Measurements from ENCODE around the gene C19orf44.

Gene C19orf44

GRCh38 chr19:16518483-16519229, 22.5 kb downstream of the C19orf44 start:
- no peak for DNase-seq

GRCh38 chr19:16519230-16519687, 23.1 kb downstream of the C19orf44 start:
- no peak for DNase-seq

- no peak for DNase-seq
Measured at GRCh38 chr19:16520074-16520973, 24.1 kb downstream of the C19orf44 start.

- DNase-seq = no peak
Measured at GRCh38 chr19:16520986-16521624, 24.9 kb downstream of the C19orf44 start.

GRCh38 chr19:16521715-16522289, 25.6 kb downstream of the C19orf44 start:
- no peak for DNase-seq

- no peak for DNase-seq
Measured at GRCh38 chr19:16522559-16523377, 26.6 kb downstream of the C19orf44 start.

GRCh38 chr19:16524991-16525734, 29.0 kb downstream of the C19orf44 start:
- no peak for DNase-seq

- no peak for DNase-seq
Measured at GRCh38 chr19:16525751-16526481, 29.7 kb downstream of the C19orf44 start.

- DNase-seq = no peak
Measured at GRCh38 chr19:16527334-16527935, 31.2 kb downstream of the C19orf44 start.

GRCh38 chr19:16527971-16528521, 31.9 kb downstream of the C19orf44 start:
- DNase-seq = peak; percentile 58

GRCh38 chr19:16529466-16530144, 33.4 kb downstream of the C19orf44 start:
- DNase-seq = no peak

GRCh38 chr19:16530540-16531379, 34.6 kb downstream of the C19orf44 start:
- no peak for DNase-seq

- no peak for DNase-seq
Measured at GRCh38 chr19:16531380-16531669, 35.1 kb downstream of the C19orf44 start.

- DNase-seq = no peak
Measured at GRCh38 chr19:16532440-16533234, 36.4 kb downstream of the C19orf44 start.

GRCh38 chr19:16535381-16535780, 39.2 kb downstream of the C19orf44 start:
- no peak for DNase-seq

GRCh38 chr19:16536130-16536529, 39.9 kb downstream of the C19orf44 start:
- no peak for DNase-seq

- no peak for DNase-seq
Measured at GRCh38 chr19:16537111-16537510, 40.9 kb downstream of the C19orf44 start.

- no peak for DNase-seq
Measured at GRCh38 chr19:16540948-16541347, 44.8 kb downstream of the C19orf44 start.
